EL (cell line): ENCODE measurements around the gene LCMT1.
"Not testable (repeated sequence)": the region's sequence is repeated elsewhere in the genome, so short reads cannot be mapped to it uniquely, and the experiment has no call there.

Experiments used
- DNase-seq: peaks from one replicate; pipeline ENCODE4 v3.0.0-alpha.2; 2016

The LCMT1 gene

DNA sequence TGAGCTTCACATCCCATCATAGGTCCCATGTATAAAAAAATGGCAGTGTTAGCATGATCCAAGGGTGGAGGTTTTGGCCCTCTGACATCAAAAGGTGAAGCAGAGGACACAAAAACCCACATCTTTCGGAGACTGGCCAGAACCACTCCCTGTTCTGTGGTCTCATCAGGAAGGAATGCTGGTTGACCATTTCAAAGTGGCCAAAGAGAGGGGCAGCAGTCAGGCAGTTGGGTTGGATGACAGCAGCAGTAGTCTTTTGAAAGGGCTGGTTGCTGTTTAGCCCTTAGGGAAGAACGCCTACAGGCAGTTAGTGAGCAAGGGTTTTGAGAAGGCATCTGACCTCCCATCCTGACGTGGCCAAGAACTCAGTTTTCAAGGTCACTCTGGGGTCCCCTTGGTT, 40.5 kb downstream of the LCMT1 start:
- peak; percentile 86 for DNase-seq

DNA sequence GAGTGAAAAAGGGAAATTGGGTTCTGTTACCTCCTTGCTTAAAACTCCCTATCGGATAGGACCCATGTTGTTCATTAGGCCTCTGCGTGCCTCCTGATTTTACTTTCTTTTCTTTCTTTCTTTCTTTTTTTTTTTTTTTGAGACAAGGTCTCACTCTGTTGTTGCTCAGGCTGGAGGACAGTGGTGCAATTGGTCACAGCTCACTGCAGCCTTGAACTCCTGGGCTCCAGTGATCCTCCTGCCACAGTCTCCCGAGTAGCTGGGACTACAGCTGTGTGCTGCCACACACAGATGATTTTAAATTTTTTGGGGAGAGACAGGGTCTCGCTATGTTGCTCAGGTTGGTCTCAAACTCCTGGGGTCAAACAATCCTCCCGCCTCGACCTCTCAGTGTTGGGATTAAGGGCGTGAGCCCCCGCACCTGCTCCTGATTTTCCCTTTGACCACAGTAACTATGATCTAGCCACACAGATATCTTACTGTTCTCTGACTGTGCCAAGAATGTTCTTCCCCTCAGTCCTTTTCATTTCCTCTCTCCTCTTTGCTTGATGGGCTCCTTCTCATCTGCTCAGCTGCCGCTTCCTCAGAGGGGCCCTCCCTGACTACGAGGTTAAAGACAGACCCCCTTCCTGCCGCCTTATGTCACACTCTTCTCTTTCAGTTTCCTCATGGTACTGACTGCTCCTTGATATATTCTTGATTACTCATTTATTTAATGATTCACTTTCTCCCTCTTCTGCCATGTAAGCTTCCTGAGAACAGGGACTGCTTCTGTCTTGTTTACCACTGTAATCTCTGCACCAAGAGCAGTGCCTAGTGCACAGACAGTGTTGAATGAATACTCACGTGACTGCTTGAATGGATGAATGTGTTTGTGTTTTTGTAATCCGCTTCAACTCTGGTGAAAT, 44.3 kb downstream of the LCMT1 start:
- DNase-seq, result peak; percentile 13

DNA sequence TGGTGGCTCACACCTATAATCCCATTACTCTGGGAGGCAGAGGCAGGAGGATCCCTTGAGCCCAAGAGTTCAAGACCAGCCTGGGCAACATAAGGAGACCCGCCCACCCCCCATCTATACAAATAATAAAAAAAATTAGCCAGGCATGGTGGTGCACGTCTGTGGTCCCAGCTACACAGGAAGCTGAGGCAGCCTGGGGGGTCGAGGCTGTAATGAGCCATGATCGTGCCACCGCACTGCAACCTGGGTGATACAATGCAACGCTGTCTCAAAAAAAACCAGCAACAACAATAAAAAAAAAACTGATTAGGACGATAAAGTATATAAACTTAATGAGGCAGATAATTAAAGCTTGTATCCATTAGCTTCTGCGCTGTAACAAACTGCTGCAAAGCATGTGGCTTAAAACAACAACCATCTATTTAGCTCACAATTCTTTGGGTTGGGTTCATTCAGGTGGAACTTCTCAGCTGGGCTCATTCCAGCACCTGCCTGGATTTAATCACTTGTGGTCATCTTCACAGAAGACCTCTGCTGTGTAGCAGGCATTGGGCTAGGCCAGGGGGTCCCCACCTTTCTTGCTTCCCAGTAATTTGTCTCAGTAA, 45.8 kb downstream of the LCMT1 start:
- DNase-seq, result no peak

DNA sequence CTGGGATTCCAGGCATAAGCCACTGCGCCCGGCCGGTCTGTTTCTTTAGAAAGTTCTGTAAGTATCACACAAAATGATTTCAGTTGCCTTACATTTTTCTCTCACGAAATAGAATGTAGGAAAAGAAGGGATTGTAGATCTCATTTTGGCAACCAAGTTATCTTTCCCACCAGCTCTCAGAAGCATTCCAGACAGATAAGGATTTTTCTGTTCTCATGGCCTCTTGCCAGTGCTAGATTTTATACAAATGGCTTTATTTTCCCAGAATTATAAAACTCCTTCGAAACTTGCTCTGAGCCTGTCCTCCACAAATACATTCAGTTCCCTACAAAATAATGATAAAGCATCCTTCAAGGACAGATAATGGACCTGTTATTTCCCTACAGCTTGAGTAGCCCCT, 46.9 kb downstream of the LCMT1 start:
- DNase-seq, result no peak

DNA sequence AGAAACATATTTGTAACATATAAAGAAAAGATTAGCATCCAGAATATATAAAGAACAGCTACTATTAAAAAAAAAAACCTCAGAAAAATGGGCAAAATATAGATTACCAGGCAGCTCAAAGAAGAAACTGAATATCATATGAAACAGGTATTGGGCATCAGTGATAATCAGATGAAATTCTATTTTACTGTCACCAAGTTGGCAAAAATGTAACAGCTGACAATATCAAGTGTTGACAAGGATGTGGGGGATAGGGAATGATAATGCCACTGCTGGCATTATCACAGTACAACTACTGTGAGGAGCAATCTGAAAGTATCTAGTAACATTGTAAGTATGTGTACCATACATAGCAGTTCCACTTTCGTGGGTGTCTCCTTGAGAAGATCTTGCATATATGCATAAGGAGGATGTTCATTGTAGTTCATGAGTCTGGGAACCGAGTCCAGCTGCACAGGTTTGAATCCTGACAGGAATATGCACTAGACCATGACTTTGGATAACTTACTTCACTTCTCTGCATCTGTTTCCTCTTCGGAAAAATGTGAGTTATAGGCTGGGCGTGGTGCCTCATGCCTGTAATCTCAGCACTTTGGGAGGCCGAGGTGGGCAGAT, 50.3 kb downstream of the LCMT1 start:
- DNase-seq, result no peak

DNA sequence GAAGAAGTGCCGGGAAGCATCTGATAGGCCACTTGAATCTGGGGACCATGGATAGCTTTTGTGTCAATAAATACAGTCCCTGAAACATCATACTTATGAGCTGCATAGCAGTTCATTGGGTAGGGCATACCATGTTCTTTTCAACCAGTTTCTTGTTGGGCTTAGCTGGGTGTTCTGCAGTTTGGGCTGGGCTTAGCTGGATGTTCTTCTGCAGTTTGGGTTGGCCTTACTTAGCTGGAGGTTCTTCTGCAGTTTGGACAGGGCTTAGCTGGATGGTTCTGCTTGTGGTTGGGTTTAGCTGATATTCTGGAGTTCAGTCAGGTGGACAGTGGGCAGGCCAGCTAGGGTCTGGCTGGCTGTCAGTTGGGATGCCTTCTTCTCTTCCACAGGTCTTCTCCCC, 52.1 kb downstream of the LCMT1 start:
- no peak for DNase-seq

DNA sequence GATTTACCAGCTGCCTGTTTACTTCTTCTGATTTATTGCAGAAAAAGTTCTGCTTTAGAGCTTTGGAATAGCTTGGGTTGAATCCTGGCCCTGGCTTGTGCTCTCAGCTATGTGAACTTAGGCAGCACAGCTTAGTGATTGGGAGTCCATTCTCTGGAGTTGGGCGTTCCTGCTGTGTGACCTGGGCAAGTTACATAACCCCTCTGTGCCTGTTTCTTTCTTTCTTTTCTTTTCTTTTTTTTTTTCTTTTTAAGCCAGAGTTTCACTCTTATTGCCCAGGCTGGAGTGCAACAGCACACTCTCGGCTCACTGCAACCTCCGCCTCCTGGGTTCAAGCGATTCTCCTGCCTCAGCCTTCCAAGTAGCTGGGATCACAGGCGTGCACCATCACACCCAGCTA, 53.7 kb downstream of the LCMT1 start:
- no peak for DNase-seq

DNA sequence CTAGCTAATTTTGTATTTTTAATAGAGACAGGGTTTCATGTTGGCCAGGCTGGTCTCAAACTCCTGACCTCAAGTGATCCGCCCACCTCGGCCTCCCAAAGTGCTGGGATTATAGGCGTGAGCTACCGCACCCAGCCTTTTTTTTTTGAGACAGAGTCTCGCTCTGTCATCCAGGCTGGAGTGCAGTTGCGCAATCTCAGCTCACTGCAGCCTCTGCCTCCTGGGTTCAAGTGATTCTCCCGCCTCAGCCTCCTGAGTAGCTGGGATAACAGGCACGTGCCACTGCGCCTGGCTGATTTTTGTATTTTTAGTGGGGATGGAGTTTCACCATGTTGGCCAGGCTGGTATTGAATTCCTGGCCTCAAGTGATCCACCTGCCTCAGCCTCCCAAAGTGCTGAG, 56.4 kb downstream of the LCMT1 start:
- not testable (repeated sequence) for DNase-seq

DNA sequence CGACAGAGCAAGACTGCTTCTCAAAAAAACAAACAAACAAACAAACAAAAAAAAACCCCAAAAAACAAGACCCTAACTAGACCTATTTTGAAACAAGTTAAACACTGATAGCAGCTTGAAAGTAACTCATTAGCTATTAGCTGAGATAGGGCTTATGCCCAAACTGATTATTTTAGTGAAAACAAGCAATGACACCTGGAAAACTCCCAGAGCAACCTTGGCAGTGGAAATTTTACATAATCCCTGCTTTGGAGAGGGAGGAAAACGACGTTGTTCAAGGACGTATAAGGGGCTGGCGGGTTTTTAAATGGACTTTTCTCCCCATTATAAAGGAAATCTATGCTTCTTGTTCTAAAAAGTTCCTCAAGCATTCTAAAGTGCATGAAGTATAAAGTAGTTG, 59.8 kb downstream of the LCMT1 start:
- DNase-seq, result no peak

DNA sequence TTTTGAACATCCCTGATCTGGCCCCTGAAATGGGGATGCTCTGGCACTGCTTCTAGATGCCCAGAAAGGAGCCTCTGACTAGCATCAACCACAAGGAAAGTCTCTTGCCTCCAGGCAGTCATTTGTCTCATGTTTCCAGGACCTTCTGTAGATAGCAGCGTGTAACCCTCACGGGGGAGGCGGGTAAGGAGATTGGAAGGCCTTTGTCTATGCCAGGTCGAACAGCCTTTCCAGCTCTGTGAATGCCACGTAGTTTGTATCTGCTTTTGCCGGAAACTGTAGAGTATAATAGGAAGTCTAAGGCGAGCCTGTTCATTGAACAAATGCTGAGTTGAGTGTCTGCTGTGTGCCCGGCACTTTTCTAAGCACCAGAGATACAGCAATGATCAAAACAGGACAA, 61.3 kb downstream of the LCMT1 start:
- no peak for DNase-seq

DNA sequence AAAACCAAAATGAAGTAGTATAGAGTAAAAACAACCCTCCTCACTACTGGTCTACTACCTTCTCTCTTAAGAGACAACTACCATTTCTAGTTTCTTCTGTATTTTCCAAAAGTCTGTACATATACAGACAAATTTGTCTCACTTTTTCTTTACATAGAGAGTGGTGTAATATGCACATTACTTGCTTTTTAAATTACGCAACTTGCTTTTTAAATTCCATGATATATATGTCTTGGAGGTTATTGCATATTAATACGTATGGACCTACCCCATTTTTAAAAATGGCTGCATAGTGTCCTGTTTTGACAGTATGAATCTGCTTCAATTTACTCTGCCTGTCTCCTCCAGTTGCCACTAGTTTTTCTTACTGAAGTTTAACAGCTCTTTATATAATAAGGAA, 62.7 kb downstream of the LCMT1 start:
- DNase-seq, result no peak

DNA sequence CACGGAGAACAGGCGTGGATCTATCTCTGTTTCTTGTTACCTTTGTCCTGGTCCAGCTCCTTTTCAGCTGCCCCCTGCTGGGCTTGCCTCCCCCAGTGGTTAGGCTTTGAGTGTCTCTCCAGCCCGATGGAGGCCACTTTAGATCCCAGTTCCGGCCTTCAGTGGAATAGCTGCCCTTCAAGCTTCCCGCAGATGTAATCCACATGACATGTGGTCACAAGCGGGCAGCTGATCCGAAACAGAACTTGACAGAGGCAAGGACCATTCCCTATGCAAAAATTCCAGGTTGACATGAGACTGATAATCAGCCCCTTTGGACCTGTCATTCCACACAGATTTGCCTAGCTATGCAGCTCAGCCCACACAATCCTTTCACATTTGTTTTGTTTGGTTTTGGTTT, 64.6 kb downstream of the LCMT1 start:
- DNase-seq, result no peak

DNA sequence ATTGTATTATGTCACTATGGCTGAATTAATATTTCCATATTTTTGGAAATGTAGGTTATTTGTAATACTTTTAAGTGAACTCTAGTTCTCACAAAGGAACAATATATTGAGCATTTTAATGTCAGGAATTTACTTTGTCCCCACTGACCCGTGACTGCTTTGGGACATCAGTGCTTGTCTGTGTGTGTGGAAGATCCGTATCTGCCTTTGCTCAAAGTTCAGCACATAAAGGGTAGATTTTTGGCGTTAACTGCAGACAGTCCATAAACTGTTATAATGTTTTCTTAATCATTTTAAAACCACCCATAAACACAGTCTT, 65.9 kb downstream of the LCMT1 start:
- no peak for DNase-seq

DNA sequence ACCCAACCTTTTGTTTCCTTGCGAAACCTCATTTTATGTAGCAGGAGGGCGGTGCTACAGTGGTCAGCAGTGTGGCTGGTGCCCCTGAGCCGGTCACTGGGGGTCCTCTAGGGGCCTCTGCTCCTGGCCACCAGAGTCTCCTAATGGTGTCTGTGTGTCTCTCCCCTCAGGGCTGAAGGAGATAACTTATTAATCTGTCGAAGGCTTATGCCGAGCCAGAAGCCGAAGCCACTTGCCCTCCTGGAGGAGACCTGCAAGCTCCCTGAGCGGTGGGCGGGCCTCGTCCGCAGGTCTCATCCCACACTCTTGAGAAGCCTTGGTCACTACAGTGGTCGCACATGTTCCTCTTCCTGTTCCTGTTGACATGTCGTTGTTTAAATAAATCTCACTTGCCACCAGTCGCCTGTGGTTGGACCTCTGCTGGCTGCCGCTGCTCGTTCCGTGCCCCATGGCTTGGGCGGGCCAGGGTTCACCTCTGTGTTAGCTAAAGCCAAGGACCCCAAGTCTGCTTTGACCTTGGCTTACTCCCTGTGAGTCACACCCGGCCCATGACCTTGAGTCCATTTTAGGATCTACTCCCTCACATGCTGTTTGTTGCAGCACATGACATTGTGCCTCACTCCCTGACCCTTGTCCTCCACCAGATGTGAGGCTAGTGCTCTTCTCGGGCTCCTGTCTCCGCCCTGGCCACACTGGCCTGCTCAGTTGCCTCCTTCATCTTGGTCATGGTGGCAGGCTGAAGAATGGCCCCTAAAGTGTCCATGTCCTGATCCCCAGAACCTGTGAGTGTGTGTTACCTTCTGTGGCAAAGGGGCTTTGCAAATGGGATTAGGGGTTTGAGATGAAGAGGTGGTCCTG, 66.5 kb downstream of the LCMT1 start:
- no peak for DNase-seq

DNA sequence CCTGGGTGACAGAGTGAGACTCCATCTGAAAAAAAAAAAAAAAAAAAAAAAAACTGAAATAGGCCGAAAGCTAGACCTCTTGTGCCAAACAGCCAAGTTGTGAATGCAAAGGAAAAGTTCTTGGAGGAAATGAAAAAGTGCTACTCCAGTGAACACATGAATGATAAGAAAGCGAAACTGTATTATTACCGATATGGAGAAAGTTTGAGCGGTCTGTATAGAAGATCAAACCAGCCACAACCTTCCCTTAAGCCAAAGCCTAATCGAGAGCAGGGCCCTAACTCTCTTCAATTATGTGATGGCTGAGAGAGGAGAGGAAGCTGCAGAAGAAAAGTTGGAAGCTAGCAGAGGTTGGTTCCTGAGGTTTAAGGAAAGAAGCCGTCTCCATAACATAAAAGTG, 69.7 kb downstream of the LCMT1 start:
- DNase-seq, result not testable (repeated sequence)

DNA sequence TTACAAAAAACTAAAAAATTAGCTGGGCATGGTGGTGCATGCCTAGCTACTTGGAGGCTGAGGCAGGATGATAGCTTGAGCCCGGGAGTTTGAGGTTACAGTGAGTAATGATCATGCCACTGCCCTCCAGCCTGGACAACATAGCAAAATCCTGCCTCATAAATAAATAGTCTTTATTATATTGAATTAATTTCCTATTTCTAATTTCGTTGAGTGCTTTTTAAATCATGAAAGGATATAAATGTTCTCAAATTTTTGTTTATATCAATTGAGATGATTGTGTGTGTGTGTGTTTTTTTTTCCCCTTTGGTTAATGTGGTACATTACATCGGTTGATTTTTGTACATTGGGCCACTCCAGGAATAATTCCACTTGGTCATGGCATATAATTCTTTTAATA, 73.2 kb downstream of the LCMT1 start:
- DNase-seq, result peak; percentile 15

DNA sequence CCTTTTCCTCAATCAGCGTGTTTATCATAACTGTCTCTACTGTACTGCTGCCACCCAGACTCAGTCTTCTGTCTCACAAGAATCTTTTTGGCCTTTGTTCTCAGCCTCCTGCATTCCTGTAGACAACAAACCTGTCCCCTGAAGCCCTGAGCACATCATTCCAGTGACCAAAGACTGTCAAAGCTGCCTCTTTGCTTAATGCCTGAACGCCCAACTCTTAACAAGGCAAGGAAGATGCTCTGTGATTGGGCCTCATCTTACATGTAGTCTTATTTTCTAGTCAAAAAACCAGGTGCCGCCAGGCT, 75.9 kb downstream of the LCMT1 start:
- DNase-seq, result no peak

DNA sequence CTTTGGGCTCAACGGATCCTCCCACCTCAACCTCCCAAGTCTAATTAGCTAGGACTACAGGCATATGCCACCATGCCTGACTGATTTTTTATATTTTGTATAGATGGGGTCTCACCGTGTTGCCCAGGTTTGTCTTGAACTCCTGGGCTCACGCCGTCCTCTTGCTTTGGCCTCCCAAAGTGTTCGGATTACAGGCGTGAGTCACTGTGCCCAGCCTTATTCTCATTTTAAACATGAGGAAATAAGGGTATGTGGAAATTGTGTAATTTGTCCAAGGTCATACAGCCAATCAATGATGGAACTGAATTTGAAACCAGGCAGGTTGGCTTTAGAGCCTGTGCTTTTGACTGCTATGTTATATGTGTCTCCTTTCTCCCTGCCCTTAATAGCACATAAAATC, 77.8 kb downstream of the LCMT1 start:
- DNase-seq, result no peak

DNA sequence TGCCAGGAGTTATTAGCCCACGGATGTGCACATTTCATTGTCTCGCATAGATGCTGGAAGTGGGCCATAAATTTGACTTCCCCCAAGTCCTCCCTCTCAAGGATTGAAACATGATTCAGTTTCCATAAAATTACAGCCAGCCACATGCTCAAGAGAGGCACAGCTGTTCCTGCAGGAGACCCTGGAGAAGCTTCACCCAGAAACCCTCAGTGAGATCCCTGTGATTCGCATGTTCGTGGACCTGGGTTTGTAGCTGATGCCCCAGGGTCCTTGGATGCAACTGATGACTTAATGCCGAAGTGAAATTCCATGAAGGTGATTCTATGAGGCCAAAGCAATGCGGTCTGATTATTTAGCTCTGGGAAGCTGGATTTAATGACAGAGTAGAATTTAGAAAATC, 80.6 kb downstream of the LCMT1 start:
- peak; percentile 69 for DNase-seq

DNA sequence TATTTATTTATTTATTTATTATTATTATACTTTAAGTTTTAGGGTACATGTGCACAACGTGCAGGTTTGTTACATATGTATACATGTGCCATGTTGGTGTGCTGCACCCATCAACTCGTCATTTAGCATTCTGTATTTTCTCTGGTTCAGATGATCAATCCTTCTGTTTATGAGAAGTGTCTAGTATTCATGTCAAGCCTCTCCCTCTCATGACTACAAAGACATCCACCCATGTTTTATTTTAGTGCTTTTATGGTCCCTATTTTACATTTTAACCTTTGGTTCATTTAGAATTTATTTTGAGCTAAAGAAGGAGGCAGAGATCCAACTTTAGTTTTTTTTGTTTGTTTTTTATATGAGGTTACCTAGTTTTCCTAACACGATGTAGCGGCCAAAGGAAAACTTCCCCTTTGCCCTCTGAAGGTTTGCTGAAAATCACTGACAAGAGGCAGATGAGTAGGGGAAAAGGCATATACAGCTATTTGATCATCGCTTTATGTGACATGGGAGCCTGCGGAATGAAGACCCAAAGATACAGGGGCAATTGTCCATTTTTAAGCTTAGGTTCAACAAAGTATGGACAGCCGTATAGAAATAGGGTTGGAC, 82.8 kb downstream of the LCMT1 start:
- no peak for DNase-seq

DNA sequence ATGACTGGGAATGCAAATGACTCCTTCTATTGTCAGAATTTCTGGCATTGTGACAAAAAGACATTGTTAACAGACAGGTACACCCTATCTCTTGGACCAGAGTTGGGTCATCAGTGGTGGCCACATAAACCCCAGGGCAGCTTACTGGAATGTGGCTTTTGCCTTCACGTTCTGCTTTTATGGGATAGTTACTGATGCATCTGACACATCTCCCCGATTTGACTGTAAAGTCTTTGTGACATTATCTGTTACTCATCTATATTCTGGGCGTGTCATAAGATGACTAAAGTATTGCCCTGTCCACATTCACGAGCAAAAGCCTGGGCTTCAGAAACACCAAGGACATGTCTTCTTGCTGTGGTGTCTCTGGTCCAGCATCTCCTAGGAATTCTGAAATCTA, 86.5 kb downstream of the LCMT1 start:
- peak; percentile 50 for DNase-seq

DNA sequence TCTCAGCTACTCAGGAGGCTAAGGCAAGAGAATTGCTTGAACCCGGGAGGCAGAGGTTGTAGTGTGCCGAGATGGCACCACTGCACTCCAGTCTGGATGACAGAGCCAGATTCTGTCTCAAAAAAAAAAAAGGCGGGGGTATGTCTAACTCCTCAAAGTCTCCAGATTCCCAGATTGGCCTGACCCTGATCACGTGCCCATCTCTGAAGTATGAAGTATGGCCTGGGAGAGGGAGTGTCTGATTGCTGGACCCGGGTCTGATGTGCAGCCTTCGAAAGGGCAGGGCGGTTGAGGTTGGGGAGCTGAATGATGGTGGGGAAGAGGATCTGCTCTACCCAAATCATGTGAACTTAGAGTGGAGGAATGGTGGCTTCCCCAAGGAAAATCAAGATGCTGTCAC, 87.9 kb downstream of the LCMT1 start:
- DNase-seq, result no peak

DNA sequence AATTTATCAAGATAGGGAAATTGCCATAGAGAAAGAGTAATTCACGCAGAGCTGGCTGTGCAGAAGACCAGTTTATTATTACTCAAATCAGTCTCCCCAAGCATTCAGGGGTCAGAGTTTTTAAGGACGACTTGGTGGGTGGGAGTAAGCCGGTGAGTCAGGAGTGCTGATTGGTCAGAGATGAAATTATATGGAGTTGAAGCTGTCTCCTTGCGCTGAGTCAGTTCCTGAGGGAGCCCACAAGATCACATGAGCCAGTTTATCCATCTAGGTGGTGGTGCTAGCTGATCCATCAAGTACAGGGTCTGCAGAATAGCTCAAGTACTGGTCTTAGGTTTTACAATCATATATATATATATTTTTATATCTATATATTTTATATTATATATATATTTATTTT, 99.2 kb downstream of the LCMT1 start:
- DNase-seq, result peak; percentile 69
